ENCODE measurements around the gene RRP1B.

GRCh38 chr21:43657355-43658087, 1.8 kb upstream of the RRP1B start:
- TF ChIP-seq CTCF (IDR thresholded peaks at IDR 0.05): no peak
- TF ChIP-seq EZH2 (IDR thresholded peaks at IDR 0.05): no peak

Data from neural progenitor cell (in vitro differentiated cells).